GM21423 (cell line): ENCODE results near the gene OR10W1.
A peak's percentile ranks its signal among the peaks of the same experiment; 100 is the strongest.

Experiments
- ATAC-seq: cut with Tn5 transposase; IDR thresholded peaks from one replicate; pipeline ENCODE4 v1.9.1; 2021; ENCODE audit warnings: mild to moderate bottlenecking, moderate library complexity; ENCODE audit not compliant: unreplicated experiment

Gene OR10W1, protein sequence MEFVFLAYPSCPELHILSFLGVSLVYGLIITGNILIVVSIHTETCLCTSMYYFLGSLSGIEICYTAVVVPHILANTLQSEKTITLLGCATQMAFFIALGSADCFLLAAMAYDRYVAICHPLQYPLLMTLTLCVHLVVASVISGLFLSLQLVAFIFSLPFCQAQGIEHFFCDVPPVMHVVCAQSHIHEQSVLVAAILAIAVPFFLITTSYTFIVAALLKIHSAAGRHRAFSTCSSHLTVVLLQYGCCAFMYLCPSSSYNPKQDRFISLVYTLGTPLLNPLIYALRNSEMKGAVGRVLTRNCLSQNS

DNA sequence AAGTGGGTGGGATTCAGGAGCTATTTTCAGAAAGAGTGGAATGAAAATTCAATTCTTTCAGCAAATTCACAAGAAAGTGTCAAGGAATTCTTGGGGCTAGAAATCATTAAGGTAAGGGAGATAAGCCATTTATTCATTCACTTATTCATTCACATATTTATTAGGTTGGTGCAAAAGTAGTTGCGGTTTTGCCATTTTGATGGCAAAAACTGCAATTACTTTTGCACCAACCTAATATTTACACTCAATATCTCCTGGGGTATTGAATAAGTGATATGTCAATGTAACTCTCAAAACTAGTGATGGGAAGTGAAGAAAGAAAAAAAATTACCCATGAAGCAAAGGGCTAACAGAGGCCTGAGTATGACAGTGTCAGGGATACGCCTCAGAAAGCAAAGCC is at the start of gene OR10W1:
Gene OR10W1 (minus strand): TSS at position 119 of the 400 bp plus-strand sequence. CDS start 402 bp downstream, outside the sequence.
- ATAC-seq: no peak

DNA sequence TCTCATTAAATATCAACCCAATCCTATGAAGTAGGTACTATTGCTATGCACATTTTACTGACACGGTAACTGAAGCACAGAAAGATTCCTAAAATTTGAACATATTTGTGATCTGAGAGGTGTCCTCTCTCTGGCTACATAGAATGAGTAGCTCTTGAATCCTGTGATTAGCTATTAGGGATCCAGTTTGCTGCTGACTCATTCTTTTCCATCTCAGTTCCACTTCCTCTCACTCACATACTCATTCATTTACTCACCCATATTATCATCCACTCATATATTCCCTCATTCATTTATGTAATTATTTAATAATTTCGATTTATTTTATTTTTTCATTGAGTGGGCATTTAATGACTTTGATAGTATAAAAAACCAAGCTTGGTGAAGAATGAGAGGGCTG is 48.1 kb upstream of the OR10W1 start:
- ATAC-seq: no peak

GRCh38 chr11:58301576-58301975 is 33.5 kb upstream of the OR10W1 start:
- ATAC-seq: no peak

GRCh38 chr11:58292017-58292416 is 24.0 kb upstream of the OR10W1 start:
- no peak for ATAC-seq

- ATAC-seq: no peak
These were observed 21.2 kb upstream of the OR10W1 start for GRCh38 chr11:58289266-58289665.

DNA sequence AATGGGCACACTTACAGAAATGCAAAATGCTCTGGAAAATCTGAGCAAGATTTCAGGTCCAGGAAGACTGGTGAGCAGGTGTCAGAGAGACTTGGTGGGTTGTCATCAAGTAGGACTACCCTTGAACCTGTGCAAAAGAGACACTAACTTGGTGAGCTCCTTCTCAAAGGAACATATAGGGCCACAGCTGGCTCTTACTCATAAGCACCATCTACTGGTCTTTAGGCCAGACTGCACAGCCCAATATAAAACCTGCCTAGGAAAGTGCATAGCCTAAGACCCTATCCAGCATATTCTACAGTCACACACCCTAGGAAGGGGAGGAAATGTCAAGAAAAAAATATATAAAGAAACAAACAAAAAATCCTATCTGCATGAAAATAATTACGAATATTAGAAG is 18.2 kb upstream of the OR10W1 start:
- ATAC-seq: peak; percentile 83

DNA sequence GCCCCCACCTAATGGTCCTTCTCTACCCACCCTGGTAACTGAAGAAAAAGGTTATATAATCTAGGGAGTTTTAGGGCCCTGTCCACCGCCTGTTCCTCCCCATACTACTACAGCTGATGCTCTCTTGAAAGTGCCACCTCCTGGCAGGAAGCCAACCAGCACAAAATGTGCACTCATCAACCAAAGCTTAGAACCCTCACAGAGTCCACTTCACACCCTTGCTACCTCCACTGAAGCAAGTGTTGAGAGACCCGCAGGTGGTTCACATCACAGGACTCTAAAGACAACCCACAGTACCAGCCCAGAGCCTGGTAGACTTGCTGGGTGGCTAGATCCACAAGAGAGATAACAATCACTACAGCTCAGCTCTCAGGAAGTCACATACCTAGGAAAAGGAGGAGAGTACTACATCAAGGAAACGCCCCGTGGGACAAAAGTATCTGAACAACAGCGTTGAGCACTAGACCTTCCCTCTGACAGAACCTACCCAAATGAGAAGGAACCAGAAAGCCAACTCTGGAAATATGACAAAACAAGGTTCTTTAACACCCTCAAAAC is 17.5 kb upstream of the OR10W1 start:
- ATAC-seq: no peak

- ATAC-seq: no peak
These were observed 8.1 kb upstream of the OR10W1 start for GRCh38 chr11:58276151-58276550.

- ATAC-seq: no peak
These were observed 6.9 kb upstream of the OR10W1 start for GRCh38 chr11:58275002-58275401.

GRCh38 chr11:58259983-58260382 is 8.1 kb downstream of the OR10W1 start:
- ATAC-seq: no peak

GRCh38 chr11:58254936-58255335 is 13.1 kb downstream of the OR10W1 start:
- ATAC-seq: no peak

- no peak for ATAC-seq
These were observed 24.1 kb downstream of the OR10W1 start for GRCh38 chr11:58243954-58244353.

DNA sequence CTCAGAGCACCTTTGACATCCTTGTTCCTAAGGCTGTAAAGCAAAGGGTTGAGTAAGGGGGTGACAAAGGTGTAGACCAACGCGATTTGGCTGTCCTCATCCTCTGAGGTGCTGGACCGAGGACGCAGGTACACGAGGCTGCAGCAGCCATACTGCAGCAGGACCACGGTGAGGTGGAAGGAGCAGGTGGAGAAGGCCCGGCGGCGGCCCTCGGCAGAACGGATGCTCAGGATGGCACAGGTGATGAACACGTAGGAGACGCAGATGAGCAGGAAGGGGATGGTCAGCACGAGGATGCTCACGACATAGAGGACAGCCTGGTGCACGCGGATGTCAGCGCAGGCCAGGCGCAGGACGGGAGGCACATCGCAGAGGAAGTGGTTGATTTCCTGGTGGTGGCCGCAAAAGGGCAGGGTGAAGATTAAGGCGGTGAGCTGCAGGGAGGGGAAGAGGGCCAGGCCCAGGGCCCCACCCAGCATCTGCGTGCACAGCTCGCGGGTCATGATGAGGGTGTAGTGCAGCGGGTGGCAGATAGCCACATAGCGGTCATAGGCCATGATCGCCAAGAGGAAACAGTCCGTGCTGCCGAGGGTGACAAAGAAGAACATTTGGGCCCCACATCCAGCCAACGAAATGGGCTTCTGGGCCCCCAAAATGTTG is 40.0 kb downstream of the OR10W1 start:
- no peak for ATAC-seq

GRCh38 chr11:58222721-58223120 is 45.3 kb downstream of the OR10W1 start:
- ATAC-seq: no peak
